Nephron (organoid): Measurements from ENCODE around the gene KIAA0753.

Experiments
- H3K27ac Mint-ChIP-seq, 3 experiments: 2 replicates each; pipeline ENCODE4 v1.8.0; 2020; ENCODE audit warnings: mixed read lengths in 3 of 3, mild to moderate bottlenecking in 2 of 3, moderate library complexity in 1 of 3
- H3K27me3 Mint-ChIP-seq: 2 replicates; pipeline ENCODE4 v1.8.0; 2021; ENCODE audit warnings: low read depth, mild to moderate bottlenecking, moderate library complexity, mixed read lengths
- H3K36me3 Mint-ChIP-seq: 2 replicates; pipeline ENCODE4 v1.8.0; 2020; ENCODE audit warnings: low read depth, mixed read lengths
- H3K4me1 Mint-ChIP-seq: 2 replicates; pipeline ENCODE4 v1.8.0; 2020; ENCODE audit warnings: mixed read lengths
- H3K4me3 Mint-ChIP-seq, 3 experiments: 2 replicates each; pipeline ENCODE4 v1.8.0; 2020; ENCODE audit warnings: mild to moderate bottlenecking in 3 of 3, mixed read lengths in 3 of 3, moderate library complexity in 2 of 3
- H3K9me3 Mint-ChIP-seq: 2 replicates; pipeline ENCODE4 v1.8.0; 2020; ENCODE audit warnings: mixed read lengths
- CTCF ChIP-seq, 3 experiments: fragments of 200-600 bp; sonication (generic); IDR thresholded peaks; one replicate each; pipeline ENCODE4 v1.5.0; 2021; ENCODE audit warnings: antibody characterized with exemption in 3 of 3; ENCODE audit not compliant: unreplicated experiment in 3 of 3

The KIAA0753 gene

GRCh38 chr17:6532441-6532885 lies 108.0 kb downstream of the KIAA0753 start:
- Mint-ChIP-seq H3K27ac (no peak overlapping the region), H3K9me3 (no peaks in the 10 kb centered on the region), H3K27me3 (peaks cover 4% of the 10 kb centered on the region), H3K4me1 (peaks cover 24% of the 10 kb centered on the region), H3K36me3 (peaks cover 13% of the 10 kb centered on the region), H3K4me3 (no peak overlapping the region)
- TF ChIP-seq CTCF (IDR thresholded peaks at IDR 0.05; ENCODE audit: unreplicated experiment in 3 of 3) = no peak

- Mint-ChIP-seq H3K9me3 (no peaks in the 10 kb centered on the region), H3K4me3 (no peak overlapping the region), H3K27me3 (peaks cover 4% of the 10 kb centered on the region), H3K36me3 (peaks cover 7% of the 10 kb centered on the region), H3K4me1 (peaks cover 19% of the 10 kb centered on the region), H3K27ac (no peak overlapping the region)
- no peak for TF ChIP-seq CTCF (IDR thresholded peaks at IDR 0.05; ENCODE audit: unreplicated experiment in 3 of 3)
Observed at GRCh38 chr17:6531575-6531974, 108.9 kb downstream of the KIAA0753 start.

GRCh38 chr17:6530324-6530920 lies 110.1 kb downstream of the KIAA0753 start:
- H3K4me1 Mint-ChIP-seq = peaks cover 12% of the 10 kb centered on the region
- H3K9me3 Mint-ChIP-seq = no peaks in the 10 kb centered on the region
- H3K36me3 Mint-ChIP-seq = peaks cover 6% of the 10 kb centered on the region
- H3K4me3 Mint-ChIP-seq = no peak overlapping the region
- peaks cover 4% of the 10 kb centered on the region for H3K27me3 Mint-ChIP-seq
- no peak for TF ChIP-seq CTCF (IDR thresholded peaks at IDR 0.05; ENCODE audit: unreplicated experiment in 3 of 3)
- no peak overlapping the region for H3K27ac Mint-ChIP-seq

GRCh38 chr17:6528557-6528956 lies 112.0 kb downstream of the KIAA0753 start:
- no peak overlapping the region for H3K4me3 Mint-ChIP-seq
- TF ChIP-seq CTCF (IDR thresholded peaks at IDR 0.05; ENCODE audit: unreplicated experiment in 3 of 3) = no peak
- peaks cover 5% of the 10 kb centered on the region for H3K4me1 Mint-ChIP-seq
- peaks cover 4% of the 10 kb centered on the region for H3K36me3 Mint-ChIP-seq
- H3K27ac Mint-ChIP-seq = no peak overlapping the region
- H3K9me3 Mint-ChIP-seq = no peaks in the 10 kb centered on the region
- peaks cover 4% of the 10 kb centered on the region for H3K27me3 Mint-ChIP-seq
